Activated CD4-positive, alpha-beta memory T cell treated with anti-CD3 and anti-CD28 coated beads, Interleukin-2, amount 10 ng/mL, durations not matched to agents 7 days and 5 days (primary cell): ENCODE results near the gene ITGA11. TPM values are rescaled to one million over a fixed set of nuclear protein-coding genes. Genes with fewer than 3 reads are reported as not detected.

Source experiments
- CTCF ChIA-PET: fragments of 350-600 bp; sonication (Branson Sonifier 250); formaldehyde crosslinking; loops from one replicate; lab custom pipeline; 2021; ENCODE audit warnings: antibody characterized with exemption, inconsistent platforms; lab: Charles Lee
- POLR2A ChIA-PET: fragments of 350-600 bp; sonication (Branson Sonifier 250); formaldehyde crosslinking; loops from one replicate; lab custom pipeline; 2021; ENCODE audit warnings: antibody characterized with exemption; lab: Charles Lee
- DNase-seq: peaks from one replicate; pipeline ENCODE4 v3.0.0-alpha.2; 2020
- H3K27ac Mint-ChIP-seq: one replicate; pipeline ENCODE4 v1.8.0; 2021; ENCODE audit warnings: mild to moderate bottlenecking, mixed read lengths
- H3K27me3 Mint-ChIP-seq: one replicate; pipeline ENCODE4 v1.8.0; 2021; ENCODE audit warnings: mixed read lengths
- H3K36me3 Mint-ChIP-seq: one replicate; pipeline ENCODE4 v1.8.0; 2021; ENCODE audit warnings: low read depth, mixed read lengths
- H3K4me1 Mint-ChIP-seq: one replicate; pipeline ENCODE4 v1.8.0; 2021; ENCODE audit warnings: mixed read lengths
- H3K4me3 Mint-ChIP-seq: one replicate; pipeline ENCODE4 v1.8.0; 2021; ENCODE audit warnings: mild to moderate bottlenecking, mixed read lengths
- H3K9me3 Mint-ChIP-seq: one replicate; pipeline ENCODE4 v1.8.0; 2021; ENCODE audit warnings: mixed read lengths
- total RNA-seq, 2 experiments: library from RNA; stranded (reverse); gene quantifications; one replicate each; pipeline ENCODE4 v1.2.3, GENCODE V29; 2021

The ITGA11 gene
- total RNA-seq, 2 experiments from 2014 or later, result 0.20 to 0.73 TPM

GRCh38 chr15:68326711-68327354 lies 105.1 kb downstream of the ITGA11 start:
- DNase-seq, result no peak
- Mint-ChIP-seq H3K4me3 (no peak overlapping the region), H3K27me3 (peaks cover 38% of the 10 kb centered on the region), H3K4me1 (peaks cover 24% of the 10 kb centered on the region), H3K27ac (no peak overlapping the region), H3K36me3 (no peaks in the 10 kb centered on the region), H3K9me3 (no peaks in the 10 kb centered on the region)
- ChIA-PET CTCF (interaction anchor here (1.6 kb wide), 1 partner anchor 20 kb away, joined by 6 read pairs; no protein-coding TSS in a partner anchor), POLR2A (interaction anchor here (1.2 kb wide), 1 partner anchor 20 kb away, joined by 3 read pairs; no protein-coding TSS in a partner anchor)

DNA sequence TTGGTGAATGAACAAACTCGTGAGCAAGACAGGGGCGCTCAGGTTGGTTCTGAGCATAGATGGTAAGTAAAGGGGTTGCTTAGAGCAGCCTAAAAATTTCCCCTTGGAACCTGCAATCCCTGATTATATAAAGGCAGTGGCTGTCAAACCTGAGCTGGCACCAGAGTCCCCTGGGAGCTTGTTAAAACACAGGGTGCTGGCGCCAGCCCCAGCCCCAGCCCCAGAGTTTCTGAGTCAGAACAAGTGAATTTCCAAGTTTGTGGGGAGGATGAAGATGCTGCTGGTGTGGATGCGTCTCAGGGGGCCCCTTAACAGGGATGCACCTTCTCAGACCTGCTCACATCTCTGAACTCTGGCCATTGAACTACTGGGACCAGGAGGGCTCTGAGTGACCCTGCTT lies 106.2 kb downstream of the ITGA11 start:
- peaks cover 37% of the 10 kb centered on the region for H3K27me3 Mint-ChIP-seq
- CTCF ChIA-PET, result interaction anchor here (1.6 kb wide), 1 partner anchor 19 kb away, joined by 6 read pairs; no protein-coding TSS in a partner anchor
- no peaks in the 10 kb centered on the region for H3K9me3 Mint-ChIP-seq
- H3K36me3 Mint-ChIP-seq, result no peaks in the 10 kb centered on the region
- H3K4me1 Mint-ChIP-seq, result peaks cover 24% of the 10 kb centered on the region
- no peak overlapping the region for H3K27ac Mint-ChIP-seq
- POLR2A ChIA-PET, result interaction anchor here (1.2 kb wide), 1 partner anchor 19 kb away, joined by 3 read pairs; no protein-coding TSS in a partner anchor
- no peak for DNase-seq
- H3K4me3 Mint-ChIP-seq, result no peak overlapping the region

- Mint-ChIP-seq H3K4me3 (no peak overlapping the region), H3K4me1 (peaks cover 15% of the 10 kb centered on the region), H3K27ac (no peak overlapping the region), H3K9me3 (no peaks in the 10 kb centered on the region), H3K27me3 (peaks cover 23% of the 10 kb centered on the region), H3K36me3 (no peaks in the 10 kb centered on the region)
- DNase-seq, result no peak
- CTCF ChIA-PET, result interaction anchor here (1.5 kb wide), 1 partner anchor 23 kb away, joined by 3 read pairs; no protein-coding TSS in a partner anchor
- POLR2A ChIA-PET, result no interaction called here
These were observed 109.2 kb downstream of the ITGA11 start for GRCh38 chr15:68322796-68323195.

GRCh38 chr15:68321229-68321628 lies 110.7 kb downstream of the ITGA11 start:
- no peak for DNase-seq
- H3K4me3 Mint-ChIP-seq, result no peak overlapping the region
- H3K27me3 Mint-ChIP-seq, result peaks cover 19% of the 10 kb centered on the region
- no peak overlapping the region for H3K27ac Mint-ChIP-seq
- no peaks in the 10 kb centered on the region for H3K4me1 Mint-ChIP-seq
- ChIA-PET POLR2A (no interaction called here), CTCF (interaction anchor here (1.1 kb wide), 1 partner anchor 15 kb away, joined by 3 read pairs; no protein-coding TSS in a partner anchor)
- H3K9me3 Mint-ChIP-seq, result no peaks in the 10 kb centered on the region
- H3K36me3 Mint-ChIP-seq, result no peaks in the 10 kb centered on the region

GRCh38 chr15:68319997-68320396 lies 112.0 kb downstream of the ITGA11 start:
- CTCF ChIA-PET, result no interaction called here

DNA sequence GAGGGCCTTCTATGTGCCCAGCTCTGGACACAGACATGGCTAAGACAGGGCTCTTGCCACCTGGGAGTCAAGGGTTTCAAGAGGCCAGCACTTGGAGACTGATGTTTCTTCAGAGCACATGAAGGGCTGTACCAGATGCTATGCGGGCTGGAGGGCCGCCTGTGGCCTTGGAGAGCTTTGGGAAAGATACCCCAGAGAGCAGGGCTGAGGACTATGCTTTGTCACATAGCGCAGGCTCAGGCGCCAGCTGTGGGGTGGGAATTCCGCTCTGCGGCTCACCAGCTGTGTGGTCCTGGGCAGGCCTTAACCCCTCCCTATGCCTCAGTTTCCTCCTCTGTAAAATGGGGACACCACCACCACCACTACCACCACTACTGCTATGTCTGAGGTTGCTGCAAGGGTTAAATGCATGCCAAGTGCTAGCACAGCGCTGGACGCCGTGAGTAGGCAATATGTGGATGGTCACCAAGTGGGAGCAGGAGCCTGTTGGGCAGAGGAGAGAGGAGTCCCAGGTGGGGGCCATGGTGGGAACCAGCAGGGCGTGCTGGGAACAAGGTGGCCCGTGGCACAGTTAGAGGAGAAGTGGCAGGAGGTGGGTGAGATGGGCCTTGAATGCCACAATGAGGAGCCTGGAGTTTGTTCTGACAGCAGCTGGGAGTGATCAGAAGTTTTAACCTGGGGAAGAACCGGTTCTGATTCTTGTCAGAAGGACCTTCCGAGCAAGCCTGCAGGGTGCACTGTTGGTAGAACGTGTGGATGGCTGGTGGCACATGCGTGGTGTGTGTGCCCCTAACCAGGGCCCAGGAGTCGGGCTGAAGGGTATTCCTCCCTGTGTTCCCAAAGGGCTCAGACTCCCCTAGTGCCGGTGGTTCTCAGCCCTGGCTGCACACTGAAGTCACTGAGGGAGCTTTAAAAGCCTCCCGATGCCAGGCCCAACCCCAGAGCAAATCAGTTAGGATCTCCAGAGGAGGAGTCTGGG lies 112.7 kb downstream of the ITGA11 start:
- Mint-ChIP-seq H3K4me1 (no peaks in the 10 kb centered on the region), H3K36me3 (no peaks in the 10 kb centered on the region), H3K9me3 (no peaks in the 10 kb centered on the region), H3K4me3 (no peak overlapping the region), H3K27ac (no peak overlapping the region), H3K27me3 (peaks cover 14% of the 10 kb centered on the region)
- ChIA-PET POLR2A (interaction anchor here (1.0 kb wide), 1 partner anchor 33 kb away, joined by 3 read pairs; no protein-coding TSS in a partner anchor), CTCF (interaction anchor here (1.1 kb wide), 1 partner anchor 13 kb away, joined by 3 read pairs; no protein-coding TSS in a partner anchor)
- DNase-seq, result no peak

More at GRCh38 chr15:68319997-68320396, 112.0 kb downstream of the ITGA11 start:
- H3K36me3 Mint-ChIP-seq, result no peaks in the 10 kb centered on the region
- H3K27me3 Mint-ChIP-seq, result peaks cover 17% of the 10 kb centered on the region
- no peaks in the 10 kb centered on the region for H3K9me3 Mint-ChIP-seq
- DNase-seq, result no peak
- POLR2A ChIA-PET, result interaction anchor here (1.0 kb wide), 1 partner anchor 32 kb away, joined by 3 read pairs; no protein-coding TSS in a partner anchor
- H3K4me3 Mint-ChIP-seq, result no peak overlapping the region
- no peak overlapping the region for H3K27ac Mint-ChIP-seq
- no peaks in the 10 kb centered on the region for H3K4me1 Mint-ChIP-seq

- Mint-ChIP-seq H3K4me1 (no peaks in the 10 kb centered on the region), H3K4me3 (no peak overlapping the region), H3K9me3 (no peaks in the 10 kb centered on the region), H3K36me3 (no peaks in the 10 kb centered on the region), H3K27ac (no peak overlapping the region), H3K27me3 (peaks cover 9% of the 10 kb centered on the region)
- CTCF ChIA-PET, result interaction anchor here (1.1 kb wide), 1 partner anchor 12 kb away, joined by 3 read pairs; no protein-coding TSS in a partner anchor
- POLR2A ChIA-PET, result no interaction called here
- DNase-seq, result no peak
These were observed 113.7 kb downstream of the ITGA11 start for GRCh38 chr15:68318008-68318835.

DNA sequence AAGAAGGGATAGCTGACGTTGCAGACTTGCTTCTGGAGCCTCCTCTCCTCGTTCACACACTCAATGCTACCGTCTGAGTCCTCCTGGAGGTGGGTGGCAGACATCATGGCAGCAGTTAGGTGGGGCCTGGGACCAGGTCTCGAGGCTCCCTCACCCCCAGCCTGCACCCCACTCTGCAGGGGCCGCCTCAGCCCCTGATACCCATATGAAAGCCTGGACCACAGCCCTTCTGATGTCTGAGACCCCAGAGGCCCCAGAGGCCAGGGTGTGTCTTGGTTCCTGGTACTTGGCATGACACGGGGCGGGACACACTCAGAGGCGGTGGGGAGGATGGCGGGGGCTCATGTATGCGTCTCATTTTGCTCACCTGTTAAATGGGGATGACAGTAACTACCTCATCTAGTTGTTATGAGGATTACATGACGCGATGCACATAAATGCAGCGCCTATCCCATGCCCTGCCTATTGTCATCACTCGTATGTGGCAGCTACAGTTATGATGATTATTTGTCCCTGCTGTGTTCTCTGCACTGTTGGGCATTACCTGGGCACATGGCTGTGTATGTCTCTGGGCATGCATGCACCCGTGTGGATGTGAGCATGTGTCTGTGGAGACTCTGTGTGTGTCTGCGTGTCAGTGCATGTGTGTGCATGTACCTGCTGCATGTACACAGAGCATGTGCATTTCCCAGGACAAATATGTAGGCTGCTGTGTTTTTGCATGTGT lies 114.5 kb downstream of the ITGA11 start:
- Mint-ChIP-seq H3K9me3 (no peaks in the 10 kb centered on the region), H3K27ac (no peak overlapping the region), H3K4me1 (no peaks in the 10 kb centered on the region), H3K4me3 (no peak overlapping the region), H3K27me3 (peaks cover 9% of the 10 kb centered on the region), H3K36me3 (no peaks in the 10 kb centered on the region)
- POLR2A ChIA-PET, result no interaction called here
- DNase-seq, result no peak
- CTCF ChIA-PET, result interaction anchor here (2.4 kb wide), 1 partner anchor 11 kb away, joined by 9 read pairs; no protein-coding TSS in a partner anchor

- H3K27ac Mint-ChIP-seq, result no peak overlapping the region
- no peaks in the 10 kb centered on the region for H3K9me3 Mint-ChIP-seq
- no peak overlapping the region for H3K4me3 Mint-ChIP-seq
- ChIA-PET POLR2A (no interaction called here), CTCF (interaction anchor here (2.4 kb wide), 1 partner anchor 10 kb away, joined by 9 read pairs; no protein-coding TSS in a partner anchor)
- H3K27me3 Mint-ChIP-seq, result no peaks in the 10 kb centered on the region
- DNase-seq, result no peak
- H3K36me3 Mint-ChIP-seq, result no peaks in the 10 kb centered on the region
- no peaks in the 10 kb centered on the region for H3K4me1 Mint-ChIP-seq
These were observed 115.7 kb downstream of the ITGA11 start for GRCh38 chr15:68316061-68316804.

GRCh38 chr15:68315495-68316031 lies 116.4 kb downstream of the ITGA11 start:
- H3K27ac Mint-ChIP-seq, result no peak overlapping the region
- no peaks in the 10 kb centered on the region for H3K9me3 Mint-ChIP-seq
- no peaks in the 10 kb centered on the region for H3K27me3 Mint-ChIP-seq
- no peaks in the 10 kb centered on the region for H3K4me1 Mint-ChIP-seq
- no peaks in the 10 kb centered on the region for H3K36me3 Mint-ChIP-seq
- no peak for DNase-seq
- ChIA-PET CTCF (interaction anchor here (2.4 kb wide), 1 partner anchor 9 kb away, joined by 9 read pairs; no protein-coding TSS in a partner anchor), POLR2A (no interaction called here)
- H3K4me3 Mint-ChIP-seq, result no peak overlapping the region

- ChIA-PET POLR2A (no interaction called here), CTCF (interaction anchor here (1.3 to 2.4 kb wide), 2 partner anchors 9 to 62 kb away, joined by 4 to 9 read pairs; no protein-coding TSS in a partner anchor)
- no peaks in the 10 kb centered on the region for H3K36me3 Mint-ChIP-seq
- H3K4me3 Mint-ChIP-seq, result no peak overlapping the region
- no peak overlapping the region for H3K27ac Mint-ChIP-seq
- H3K9me3 Mint-ChIP-seq, result no peaks in the 10 kb centered on the region
- H3K27me3 Mint-ChIP-seq, result no peaks in the 10 kb centered on the region
- no peaks in the 10 kb centered on the region for H3K4me1 Mint-ChIP-seq
- DNase-seq, result no peak
These were observed 116.9 kb downstream of the ITGA11 start for GRCh38 chr15:68315035-68315434.
